ENCODE data around the gene DNAH17.

Gene DNAH17

DNA sequence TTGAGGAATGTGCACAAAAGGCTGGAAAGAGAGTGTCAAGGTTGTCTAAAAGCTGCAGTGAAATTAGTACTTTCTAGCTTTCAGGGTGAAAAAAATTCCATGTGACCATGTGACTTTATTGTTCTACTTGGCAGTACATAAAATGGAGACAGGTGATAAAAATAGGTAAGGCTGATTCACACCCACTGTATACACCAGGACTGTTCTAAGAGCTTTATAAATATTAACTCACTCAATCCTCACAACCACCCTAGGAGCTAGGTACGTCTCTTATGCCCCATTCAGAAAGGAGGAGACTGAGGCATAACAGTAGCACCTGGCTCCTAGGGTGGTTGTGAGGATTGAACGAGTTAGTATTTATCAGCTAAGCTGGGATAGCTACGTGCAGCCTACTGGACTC lies 28.2 kb upstream of the DNAH17 start:
- no peak overlapping the region for H3K4me3 ChIP-seq
- no peak for DNase-seq (ENCODE audit: low spot score)
- TF ChIP-seq, protein P1, sequence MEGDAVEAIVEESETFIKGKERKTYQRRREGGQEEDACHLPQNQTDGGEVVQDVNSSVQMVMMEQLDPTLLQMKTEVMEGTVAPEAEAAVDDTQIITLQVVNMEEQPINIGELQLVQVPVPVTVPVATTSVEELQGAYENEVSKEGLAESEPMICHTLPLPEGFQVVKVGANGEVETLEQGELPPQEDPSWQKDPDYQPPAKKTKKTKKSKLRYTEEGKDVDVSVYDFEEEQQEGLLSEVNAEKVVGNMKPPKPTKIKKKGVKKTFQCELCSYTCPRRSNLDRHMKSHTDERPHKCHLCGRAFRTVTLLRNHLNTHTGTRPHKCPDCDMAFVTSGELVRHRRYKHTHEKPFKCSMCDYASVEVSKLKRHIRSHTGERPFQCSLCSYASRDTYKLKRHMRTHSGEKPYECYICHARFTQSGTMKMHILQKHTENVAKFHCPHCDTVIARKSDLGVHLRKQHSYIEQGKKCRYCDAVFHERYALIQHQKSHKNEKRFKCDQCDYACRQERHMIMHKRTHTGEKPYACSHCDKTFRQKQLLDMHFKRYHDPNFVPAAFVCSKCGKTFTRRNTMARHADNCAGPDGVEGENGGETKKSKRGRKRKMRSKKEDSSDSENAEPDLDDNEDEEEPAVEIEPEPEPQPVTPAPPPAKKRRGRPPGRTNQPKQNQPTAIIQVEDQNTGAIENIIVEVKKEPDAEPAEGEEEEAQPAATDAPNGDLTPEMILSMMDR (IDR thresholded peaks at IDR 0.05): no peak
- no peak overlapping the region for H3K27ac ChIP-seq

GRCh38 chr17:78602246-78602645 lies 25.1 kb upstream of the DNAH17 start:
- DNase-seq (ENCODE audit: low spot score): no peak
- Histone ChIP-seq H3K27ac (no peak overlapping the region), H3K4me3 (no peak overlapping the region)
- TF ChIP-seq, protein P1 (IDR thresholded peaks at IDR 0.05): no peak

DNA sequence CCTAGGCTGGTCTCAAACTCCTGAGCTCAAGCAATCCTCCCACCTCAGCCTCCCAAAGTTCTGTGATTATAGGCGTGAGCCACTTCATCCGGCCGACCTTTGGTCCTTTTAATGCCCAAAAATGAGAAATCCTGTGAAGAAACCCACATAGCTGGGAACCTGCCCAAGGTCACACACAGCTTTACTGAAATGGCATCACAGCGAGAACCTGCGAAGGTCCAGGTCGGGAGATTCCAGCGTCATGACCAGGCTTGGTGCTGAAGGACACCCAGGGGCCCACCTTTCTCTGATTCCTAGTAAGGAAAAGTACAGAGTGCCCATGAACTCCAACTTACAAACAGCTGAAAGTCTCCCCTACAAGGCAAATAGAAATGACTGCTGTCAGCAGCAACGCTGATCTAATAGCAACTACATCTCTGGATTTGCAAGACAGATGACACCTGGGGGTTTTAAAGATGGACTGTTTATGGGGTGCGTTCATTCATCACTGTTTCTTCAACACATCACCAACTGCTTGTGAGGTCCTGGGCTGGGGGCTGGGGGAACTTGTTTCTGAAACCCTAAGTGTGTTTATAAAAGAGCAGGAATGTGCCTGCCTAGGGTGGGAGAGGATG lies 24.5 kb upstream of the DNAH17 start:
- no peak overlapping the region for H3K4me3 ChIP-seq
- TF ChIP-seq, protein P1 (IDR thresholded peaks at IDR 0.05): no peak
- no peak overlapping the region for H3K27ac ChIP-seq
- no peak for DNase-seq (ENCODE audit: low spot score)

DNA sequence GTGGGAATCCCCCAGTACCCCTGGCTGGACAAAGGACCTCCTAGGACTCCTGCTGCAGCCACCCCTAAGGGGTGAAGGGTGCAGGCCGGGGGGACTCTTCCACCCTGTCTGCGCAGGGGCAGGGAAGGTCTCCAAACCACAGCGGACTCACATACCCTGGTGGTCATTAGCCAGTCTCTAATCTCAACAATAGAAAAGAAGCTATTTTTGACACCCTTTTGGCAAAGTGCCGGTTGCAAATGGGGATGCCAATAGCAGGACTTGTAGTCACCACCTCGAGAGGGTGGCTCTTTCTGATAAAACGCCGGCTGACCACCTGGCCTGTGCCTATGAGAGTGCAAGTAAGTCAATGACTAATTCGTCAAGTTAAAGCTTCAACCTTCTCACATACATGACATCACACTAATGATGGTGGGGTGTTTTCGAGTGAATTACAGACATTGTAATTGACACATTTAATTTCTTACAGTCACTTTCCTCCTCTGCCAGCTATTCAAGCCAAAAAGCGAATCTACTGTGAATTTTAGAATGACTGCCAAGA lies 23.1 kb upstream of the DNAH17 start:
- Histone ChIP-seq H3K4me3 (no peak overlapping the region), H3K27ac (no peak overlapping the region)
- no peak for DNase-seq (ENCODE audit: low spot score)
- TF ChIP-seq, protein P1 (IDR thresholded peaks at IDR 0.05): no peak

GRCh38 chr17:78599419-78599818 lies 22.2 kb upstream of the DNAH17 start:
- DNase-seq (ENCODE audit: low spot score): no peak

DNA sequence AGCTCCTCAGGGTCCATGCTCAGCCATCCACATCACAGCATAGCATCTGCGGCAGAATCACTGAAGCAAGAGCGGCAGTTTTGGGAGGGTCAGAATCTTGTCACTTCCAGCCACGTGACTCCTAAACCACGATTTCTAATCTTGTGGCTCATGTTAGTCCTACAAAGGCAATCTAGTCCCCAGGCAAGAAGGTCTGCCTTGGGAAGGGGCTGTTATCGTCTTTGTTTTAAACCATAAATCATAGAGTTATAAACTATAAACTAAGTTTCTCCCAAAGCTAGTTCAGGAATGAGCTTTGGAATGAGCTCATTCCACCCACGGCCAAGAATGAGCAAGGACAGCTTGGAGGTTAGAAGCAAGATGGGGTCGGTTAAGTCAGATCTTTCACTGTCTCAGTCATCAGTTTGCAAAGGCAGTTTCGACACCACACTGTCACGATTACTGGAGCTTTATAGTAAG lies 20.8 kb upstream of the DNAH17 start:
- TF ChIP-seq, protein P1 (IDR thresholded peaks at IDR 0.05): no peak
- Histone ChIP-seq H3K4me3 (no peak overlapping the region), H3K27ac (no peak overlapping the region)
- no peak for DNase-seq (ENCODE audit: low spot score)

More at GRCh38 chr17:78599419-78599818, 22.2 kb upstream of the DNAH17 start:
- Histone ChIP-seq H3K27ac (no peak overlapping the region), H3K4me3 (no peak overlapping the region)
- TF ChIP-seq, protein P1 (IDR thresholded peaks at IDR 0.05): no peak
